ENCODE measurements around the gene FKRP. TPM values are rescaled to one million over a fixed set of nuclear protein-coding genes. Genes with fewer than 3 reads are reported as not detected.

Gene FKRP
- total and polyA plus RNA-seq, 2 of the 13 experiments (the other 11 are each of a cell fraction or from before 2014, with no cell fraction given), result 7.3 to 9.8 TPM

DNA sequence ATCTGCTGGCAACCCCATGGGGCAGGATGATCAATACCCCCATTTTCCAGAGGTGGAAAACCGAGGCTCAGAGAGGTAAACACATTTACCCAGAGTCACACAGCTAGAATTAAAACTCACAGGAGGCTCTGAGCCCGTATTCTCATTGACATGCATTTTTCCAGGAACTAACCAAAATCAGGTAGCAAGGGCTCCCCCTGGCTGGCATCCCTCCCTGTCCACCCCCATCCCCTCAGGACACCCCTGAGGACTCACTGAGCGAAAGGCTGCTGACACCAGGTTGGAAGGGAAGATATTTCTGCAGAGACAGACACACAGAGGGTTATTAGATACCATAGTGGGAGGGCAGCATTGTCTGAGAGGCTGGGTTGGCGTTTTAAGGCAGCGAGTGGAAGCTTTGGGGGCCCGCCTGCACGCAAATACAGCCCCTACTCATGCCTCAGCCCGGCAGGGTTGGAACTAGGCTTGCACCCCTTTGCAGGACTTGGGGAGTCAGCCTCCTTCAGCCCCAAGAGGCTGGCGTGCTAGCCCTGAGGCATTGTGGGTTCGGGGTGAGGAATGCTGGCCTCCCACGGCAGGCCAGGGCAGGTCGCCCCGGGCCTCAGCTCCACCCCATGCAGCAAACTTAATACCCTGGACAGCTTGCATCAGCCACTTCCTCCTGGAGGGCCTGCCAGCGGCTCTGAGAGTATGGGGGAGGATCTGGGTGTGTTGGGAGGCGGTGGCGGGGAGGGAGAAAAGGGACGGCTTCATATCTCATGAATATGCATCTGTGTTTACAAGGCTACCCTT is 38.6 kb downstream of the FKRP start (continued):
- TF ChIP-seq HNRNPK (IDR thresholded peaks at IDR 0.05; ENCODE audit: low read depth, low read length, poor library complexity, severe bottlenecking), result peak; percentile 22
- TF ChIP-seq TRIM24 (CRISPR knock-in tag; IDR thresholded peaks at IDR 0.05), result no peak
- TF ChIP-seq, protein P1, sequence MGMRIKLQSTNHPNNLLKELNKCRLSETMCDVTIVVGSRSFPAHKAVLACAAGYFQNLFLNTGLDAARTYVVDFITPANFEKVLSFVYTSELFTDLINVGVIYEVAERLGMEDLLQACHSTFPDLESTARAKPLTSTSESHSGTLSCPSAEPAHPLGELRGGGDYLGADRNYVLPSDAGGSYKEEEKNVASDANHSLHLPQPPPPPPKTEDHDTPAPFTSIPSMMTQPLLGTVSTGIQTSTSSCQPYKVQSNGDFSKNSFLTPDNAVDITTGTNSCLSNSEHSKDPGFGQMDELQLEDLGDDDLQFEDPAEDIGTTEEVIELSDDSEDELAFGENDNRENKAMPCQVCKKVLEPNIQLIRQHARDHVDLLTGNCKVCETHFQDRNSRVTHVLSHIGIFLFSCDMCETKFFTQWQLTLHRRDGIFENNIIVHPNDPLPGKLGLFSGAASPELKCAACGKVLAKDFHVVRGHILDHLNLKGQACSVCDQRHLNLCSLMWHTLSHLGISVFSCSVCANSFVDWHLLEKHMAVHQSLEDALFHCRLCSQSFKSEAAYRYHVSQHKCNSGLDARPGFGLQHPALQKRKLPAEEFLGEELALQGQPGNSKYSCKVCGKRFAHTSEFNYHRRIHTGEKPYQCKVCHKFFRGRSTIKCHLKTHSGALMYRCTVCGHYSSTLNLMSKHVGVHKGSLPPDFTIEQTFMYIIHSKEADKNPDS (CRISPR knock-in tag; IDR thresholded peaks at IDR 0.05), result no peak
- TF ChIP-seq ZFP36L1 (CRISPR knock-in tag; IDR thresholded peaks at IDR 0.05), result no peak
- no peak for TF ChIP-seq ZNF33A (CRISPR knock-in tag; IDR thresholded peaks at IDR 0.05; ENCODE audit: borderline replicate concordance)
- no peak for TF ChIP-seq MLX (CRISPR knock-in tag; IDR thresholded peaks at IDR 0.05)
- TF ChIP-seq MEIS2 (CRISPR knock-in tag; IDR thresholded peaks at IDR 0.05), result peak; percentile 50; the same call in 1 of the 2 replicates
- TF ChIP-seq GATA4 (IDR thresholded peaks at IDR 0.05; ENCODE audit: borderline replicate concordance, low read depth), result no peak
- 0 out of 2 replicates have a peak, but pooled peaks have one; percentile 53 for TF ChIP-seq MTA1 (CRISPR knock-in tag; IDR thresholded peaks at IDR 0.05; ENCODE audit: borderline replicate concordance)
- TF ChIP-seq ETV5 (CRISPR knock-in tag; IDR thresholded peaks at IDR 0.05; ENCODE audit: borderline replicate concordance), result no peak
- TF ChIP-seq ZNF276 (CRISPR knock-in tag; IDR thresholded peaks at IDR 0.05; ENCODE audit: low read depth), result no peak
- TF ChIP-seq NFE2L1 (CRISPR knock-in tag; IDR thresholded peaks at IDR 0.05; ENCODE audit: borderline replicate concordance), result no peak
- TF ChIP-seq, protein P2, sequence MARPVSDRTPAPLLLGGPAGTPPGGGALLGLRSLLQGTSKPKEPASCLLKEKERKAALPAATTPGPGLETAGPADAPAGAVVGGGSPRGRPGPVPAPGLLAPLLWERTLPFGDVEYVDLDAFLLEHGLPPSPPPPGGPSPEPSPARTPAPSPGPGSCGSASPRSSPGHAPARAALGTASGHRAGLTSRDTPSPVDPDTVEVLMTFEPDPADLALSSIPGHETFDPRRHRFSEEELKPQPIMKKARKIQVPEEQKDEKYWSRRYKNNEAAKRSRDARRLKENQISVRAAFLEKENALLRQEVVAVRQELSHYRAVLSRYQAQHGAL (CRISPR knock-in tag; IDR thresholded peaks at IDR 0.05; ENCODE audit: not compliant biosample characterization), result no peak
- no peak for TF ChIP-seq ZNF749 (CRISPR knock-in tag; IDR thresholded peaks at IDR 0.05; ENCODE audit: borderline replicate concordance)
- peak; percentile 59; the same call in 1 of the 2 replicates for TF ChIP-seq HNF1B (CRISPR knock-in tag; IDR thresholded peaks at IDR 0.05)
- TF ChIP-seq HMGXB4 (CRISPR knock-in tag; IDR thresholded peaks at IDR 0.05; ENCODE audit: borderline replicate concordance in 1 of 2, low read depth in 1 of 2), result no peak
- no peak for TF ChIP-seq ZNF614 (CRISPR knock-in tag; IDR thresholded peaks at IDR 0.05; ENCODE audit: borderline replicate concordance)
- peak; percentile 35; the same call in 1 of the 2 replicates for TF ChIP-seq ELF1 (CRISPR knock-in tag; IDR thresholded peaks at IDR 0.05)
